Progenitor cell of endocrine pancreas (in vitro differentiated cells): ENCODE measurements around the gene PGAP1. TPM values are rescaled to one million over a fixed set of nuclear protein-coding genes. Genes with fewer than 3 reads are reported as not detected.
A peak's percentile ranks its signal among the peaks of the same experiment; 100 is the strongest.

Source experiments
- DNase-seq: peaks from one replicate; pipeline ENCODE4 v3.0.0; 2021; ENCODE audit warnings: low spot score; ENCODE audit not compliant: unreplicated experiment
- H3K27ac Mint-ChIP-seq: 2 replicates; pipeline ENCODE4 v1.8.0; 2021; ENCODE audit warnings: mild to moderate bottlenecking, moderate library complexity, mixed read lengths
- H3K27me3 Mint-ChIP-seq: 2 replicates; pipeline ENCODE4 v1.8.0; 2021; ENCODE audit warnings: mixed read lengths
- H3K36me3 Mint-ChIP-seq: 2 replicates; pipeline ENCODE4 v1.8.0; 2022; ENCODE audit warnings: mixed read lengths; ENCODE audit not compliant: insufficient read depth
- H3K4me1 Mint-ChIP-seq: 2 replicates; pipeline ENCODE4 v1.8.0; 2021; ENCODE audit warnings: low read depth, mixed read lengths
- H3K4me3 Mint-ChIP-seq: 2 replicates; pipeline ENCODE4 v1.8.0; 2021; ENCODE audit warnings: low read depth, mild to moderate bottlenecking, moderate library complexity, mixed read lengths
- H3K9me3 Mint-ChIP-seq: 2 replicates; pipeline ENCODE4 v1.8.0; 2021; ENCODE audit warnings: low read depth, mixed read lengths
- CTCF ChIP-seq: fragments of 200-600 bp; sonication (generic); IDR thresholded peaks from one replicate; pipeline ENCODE4 v1.5.0; 2021; ENCODE audit warnings: antibody characterized with exemption, mild to moderate bottlenecking; ENCODE audit not compliant: unreplicated experiment
- total RNA-seq: library from RNA; stranded (reverse); gene quantifications from 2 replicates; pipeline ENCODE4 v1.2.1, GENCODE V29; 2021

PGAP1 gene
- total RNA-seq, 1 donor from 2014 or later, result 54.8 TPM

- H3K27ac Mint-ChIP-seq, result peak overlapping the region; percentile 15
- no peaks in the 10 kb centered on the region for H3K4me1 Mint-ChIP-seq
- no peaks in the 10 kb centered on the region for H3K9me3 Mint-ChIP-seq
- TF ChIP-seq CTCF, result peak; percentile 32
- H3K27me3 Mint-ChIP-seq, result no peaks in the 10 kb centered on the region
- no peak overlapping the region for H3K4me3 Mint-ChIP-seq
- DNase-seq, result no peak
- H3K36me3 Mint-ChIP-seq, result peaks cover 7% of the 10 kb centered on the region
Observed at GRCh38 chr2:196849895-196850294, 76.6 kb downstream of the PGAP1 start.

- H3K27ac Mint-ChIP-seq, result no peak overlapping the region
- H3K36me3 Mint-ChIP-seq, result peaks cover 8% of the 10 kb centered on the region
- no peak overlapping the region for H3K4me3 Mint-ChIP-seq
- no peak for TF ChIP-seq CTCF
- no peaks in the 10 kb centered on the region for H3K27me3 Mint-ChIP-seq
- no peak for DNase-seq
- no peaks in the 10 kb centered on the region for H3K9me3 Mint-ChIP-seq
- H3K4me1 Mint-ChIP-seq, result no peaks in the 10 kb centered on the region
Observed at GRCh38 chr2:196846295-196846694, 80.2 kb downstream of the PGAP1 start.

GRCh38 chr2:196845371-196845770 lies 81.1 kb downstream of the PGAP1 start:
- no peak overlapping the region for H3K4me3 Mint-ChIP-seq
- no peaks in the 10 kb centered on the region for H3K9me3 Mint-ChIP-seq
- no peak for DNase-seq
- H3K4me1 Mint-ChIP-seq, result no peaks in the 10 kb centered on the region
- H3K27ac Mint-ChIP-seq, result no peak overlapping the region
- H3K36me3 Mint-ChIP-seq, result peaks cover 12% of the 10 kb centered on the region
- no peaks in the 10 kb centered on the region for H3K27me3 Mint-ChIP-seq
- TF ChIP-seq CTCF, result no peak

GRCh38 chr2:196840171-196840570 lies 86.3 kb downstream of the PGAP1 start:
- Mint-ChIP-seq H3K36me3 (peaks cover 12% of the 10 kb centered on the region), H3K27ac (no peak overlapping the region), H3K9me3 (no peaks in the 10 kb centered on the region), H3K4me1 (no peaks in the 10 kb centered on the region), H3K27me3 (no peaks in the 10 kb centered on the region), H3K4me3 (no peak overlapping the region)
- no peak for TF ChIP-seq CTCF
- DNase-seq, result no peak

GRCh38 chr2:196839574-196839973 lies 86.9 kb downstream of the PGAP1 start:
- H3K36me3 Mint-ChIP-seq, result peaks cover 12% of the 10 kb centered on the region
- H3K4me3 Mint-ChIP-seq, result no peak overlapping the region
- no peaks in the 10 kb centered on the region for H3K4me1 Mint-ChIP-seq
- no peaks in the 10 kb centered on the region for H3K27me3 Mint-ChIP-seq
- TF ChIP-seq CTCF, result no peak
- H3K9me3 Mint-ChIP-seq, result no peaks in the 10 kb centered on the region
- no peak for DNase-seq
- no peak overlapping the region for H3K27ac Mint-ChIP-seq
